Keratinocyte (primary cell): ENCODE measurements around the gene DCAF15.

Source experiments
- CTCF ChIP-seq, 3 experiments: IDR thresholded peaks in 1 of 3; conservative IDR thresholded peaks in 1 of 3; optimal IDR thresholded peaks in 1 of 3; 2 replicates in 2 of 3; 3 replicates in 1 of 3; pipeline versions ENCODE3 to v1.5.1; 2011; ENCODE audit warnings: low read length in 3 of 3, mild to moderate bottlenecking in 3 of 3, moderate library complexity in 2 of 3, control low read depth in 1 of 3, inconsistent platforms in 1 of 3; ENCODE audit not compliant: insufficient read depth in 2 of 3; ENCODE audit errors: extremely low read depth in 1 of 3
- EZH2 ChIP-seq: IDR thresholded peaks from one replicate; pipeline ENCODE4 v1.6.1; 2012; ENCODE audit warnings: inconsistent platforms, mild to moderate bottlenecking, low read length, moderate library complexity

GRCh38 chr19:13965926-13966683 lies 13.8 kb downstream of the DCAF15 start:
- no peak for TF ChIP-seq CTCF (optimal IDR thresholded peaks at IDR 0.05 in 1 of 3, IDR thresholded peaks at IDR 0.05 in 1 of 3, conservative IDR thresholded peaks at IDR 0.05 in 1 of 3; ENCODE audit: extremely low read depth in 1 of 3, insufficient read depth in 2 of 3, low read length in 3 of 3)
- no peak for TF ChIP-seq EZH2
